Spleen (tissue), 11 donors: ENCODE results near the gene MAP3K5. TPM values are rescaled to one million over a fixed set of nuclear protein-coding genes. Genes with fewer than 3 reads are reported as not detected.

ENCODE experiments used
- DNase-seq: peaks from one replicate; pipeline ENCODE4 v3.0.0-alpha.2; 2020
- H3K27ac ChIP-seq, 8 donors: fragments of 200-600 bp; sonication (generic) in 7 of 8; 1 replicate in 4 of 8; 2 replicates in 4 of 8; pipeline versions ENCODE4 v1.5.0 to v1.8.0; 2016 to 2021; ENCODE audit warnings: inconsistent platforms in 4 of 8, mild to moderate bottlenecking in 4 of 8, moderate library complexity in 1 of 8
- H3K27me3 ChIP-seq, 7 donors: fragments of 200-600 bp; sonication (generic) in 6 of 7; replicated peaks in 1 of 7; 1 replicate in 4 of 7; 2 replicates in 3 of 7; pipeline versions ENCODE4 v1.5.0 to v1.8.0; 2016 to 2021; ENCODE audit warnings: inconsistent platforms in 3 of 7, mild to moderate bottlenecking in 1 of 7
- H3K36me3 ChIP-seq, 6 donors: fragments of 200-600 bp; sonication (generic) in 5 of 6; 1 replicate in 4 of 6; 2 replicates in 2 of 6; pipeline versions ENCODE4 v1.5.0 to v1.8.0; 2016 to 2021; ENCODE audit warnings: inconsistent platforms in 2 of 6
- H3K4me1 ChIP-seq, 6 donors: fragments of 200-600 bp; sonication (generic) in 5 of 6; 1 replicate in 3 of 6; 2 replicates in 3 of 6; pipeline versions ENCODE4 v1.5.0 to v1.8.0; 2016 to 2021; ENCODE audit warnings: inconsistent platforms in 3 of 6
- H3K4me3 ChIP-seq, 8 donors: fragments of 200-600 bp; sonication (generic) in 7 of 8; 1 replicate in 4 of 8; 2 replicates in 4 of 8; pipeline versions ENCODE4 v1.5.0 to v1.8.0; 2016 to 2021; ENCODE audit warnings: inconsistent platforms in 4 of 8, mild to moderate bottlenecking in 4 of 8, moderate library complexity in 2 of 8
- H3K9me3 ChIP-seq, 8 donors: fragments of 200-600 bp; sonication (generic) in 7 of 8; 1 replicate in 4 of 8; 2 replicates in 4 of 8; pipeline versions ENCODE4 v1.5.0 to v1.8.0; 2016 to 2021; ENCODE audit warnings: inconsistent platforms in 4 of 8
- CTCF ChIP-seq, 11 experiments: fragments of 200-600 bp in 7 of 11; fragments of 450-650 bp in 4 of 11; sonication (generic) in 4 of 11; IDR thresholded peaks in 8 of 11; conservative IDR thresholded peaks in 3 of 11; 1 replicate in 7 of 11; 2 replicates in 4 of 11; pipeline versions ENCODE4 v1.4.0 to v1.8.0; 2016 to 2021; ENCODE audit warnings: antibody characterized with exemption in 11 of 11, inconsistent platforms in 4 of 11, mild to moderate bottlenecking in 1 of 11
- POLR2A ChIP-seq, 3 donors: fragments of 450-650 bp; IDR thresholded peaks; one replicate each; pipeline ENCODE4 v1.5.1; 2017; ENCODE audit warnings: antibody characterized with exemption in 3 of 3, mild to moderate bottlenecking in 1 of 3
- POLR2AphosphoS5 ChIP-seq, 3 donors: sonication (generic); formaldehyde crosslinking; IDR thresholded peaks; one replicate each; pipeline ENCODE4 v1.5.1; 2017; ENCODE audit warnings: antibody characterized with exemption in 3 of 3
- WGBS, 5 donors: extraction: QIAGEN DNeasy Blood & Tissue Kit in 3 of 5; methylation state at CpG; one replicate each; pipeline versions ENCODE4 v1.1.5 to v1.1.7; 2013 to 2018; 5-methylcytosine and 5-hydroxymethylcytosine counted together
- intact Hi-C: fragments of 100-400 bp; cut with DNase I; formaldehyde crosslinking; loops from one replicate; pipeline ENCODE4 v1.15.0; 2023; ENCODE audit warnings: low total_unique reads
- polyA plus RNA-seq, 3 donors: library from polyadenylated mRNA; stranded (reverse); fragments of 200-250 nt; gene quantifications; one replicate each; pipeline ENCODE4 v1.2.1, GENCODE V29; 2013
- total RNA-seq, 7 donors: library from RNA; depleted of rRNA in 3 of 7; stranded (reverse); fragments of >200 nt in 3 of 7; fragmentation: NEBNext Ultra II Directional in 4 of 7; extraction: Animal tissue kit (Norgen Biotek cat#: 25700) in 4 of 7; gene quantifications; one replicate each; pipeline versions ENCODE4 v1.1.0 to v1.2.1, GENCODE V29; 2016 to 2021
- donor health status: healthy with polysubstance abuse.
- donor health status: DM: no; HTN: no; CAD: no; lungs with moderate emphysema.
- donor health status: DM: no; HTN: no; CAD: no.
- donor health status: Bipolar disorder and iron deficiency.
- donor health status: healthy.
- donor health status: DM: no; HTN: no; CAD: no.
- donor health status: DM: yes; HTN: yes; CAD: no.

The MAP3K5 gene
- total and polyA plus RNA-seq, 10 donors, result 7.2 to 55.0 (median 33.2) TPM

DNA sequence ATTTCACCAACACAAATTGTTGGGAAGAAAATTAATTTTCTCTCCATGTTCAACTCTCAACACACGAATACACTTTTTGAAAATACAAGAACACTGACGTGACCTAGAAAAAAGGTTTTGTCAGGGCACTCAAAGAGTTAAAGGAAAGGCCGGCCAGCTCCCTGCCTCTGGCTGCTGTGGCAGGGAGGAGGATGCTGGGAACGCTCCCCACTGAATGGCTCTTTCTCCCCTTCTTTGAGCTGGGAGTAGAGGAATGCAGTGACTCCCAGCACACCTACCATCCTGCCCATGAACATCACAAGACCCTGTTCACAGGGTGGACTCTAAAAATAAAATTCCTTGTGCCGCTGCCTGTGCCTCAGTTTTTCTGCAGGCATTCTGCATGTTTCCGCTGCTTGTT, 47.0 kb downstream of the MAP3K5 start:
- Histone ChIP-seq H3K36me3 (no peaks in the 10 kb centered on the region), H3K9me3 (no peaks in the 10 kb centered on the region), H3K4me1 (peaks cover 3 to 83% (median 31%) of the 10 kb centered on the region in 6 donors), H3K27me3 (no peaks in the 10 kb centered on the region), H3K27ac (peak overlapping the region in 1 of 8 donors; percentile 26), H3K4me3 (no peak overlapping the region)
- DNase-seq, result no peak
- WGBS, 5 donors, result 73 to 86% (median 81%) methylated on average over 6 of the region's 6 CpGs
- intact Hi-C loops, result no loop called here
- TF ChIP-seq CTCF (IDR thresholded peaks at IDR 0.05 in 8 of 11, conservative IDR thresholded peaks at IDR 0.05 in 3 of 11), result no peak
- no peak for TF ChIP-seq POLR2AphosphoS5 (IDR thresholded peaks at IDR 0.05)
- TF ChIP-seq POLR2A (IDR thresholded peaks at IDR 0.05), result no peak

DNA sequence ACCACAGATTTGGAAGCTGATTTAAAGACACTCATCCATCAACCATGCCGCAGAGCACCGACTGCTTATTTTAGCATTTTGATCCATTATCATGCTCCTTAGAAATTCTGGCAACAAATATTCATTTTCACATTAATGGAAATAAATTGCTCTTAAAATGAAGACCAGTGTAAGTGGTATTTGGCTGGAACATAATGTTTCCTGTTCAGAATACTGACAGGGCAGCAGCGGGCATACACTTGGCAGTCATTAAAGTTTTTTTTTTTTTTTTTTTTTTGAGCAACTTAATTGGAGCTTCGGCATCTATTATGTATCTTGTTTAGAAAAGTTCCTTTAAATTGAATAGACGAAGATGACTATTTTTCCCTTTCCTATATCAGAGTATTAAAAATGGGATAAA, 47.4 kb downstream of the MAP3K5 start:
- H3K27me3 ChIP-seq, result no peaks in the 10 kb centered on the region
- H3K4me3 ChIP-seq, result no peak overlapping the region
- H3K36me3 ChIP-seq, result no peaks in the 10 kb centered on the region
- intact Hi-C loops, result no loop called here
- TF ChIP-seq POLR2AphosphoS5 (IDR thresholded peaks at IDR 0.05), result no peak
- 52 to 70% (median 56%) methylated on average over 5 of the region's 5 CpGs for WGBS, 5 donors
- H3K9me3 ChIP-seq, result no peaks in the 10 kb centered on the region
- H3K27ac ChIP-seq, result peak overlapping the region in 2 of 8 donors; percentile 18 to 27
- peaks cover 0 to 82% (median 28%) of the 10 kb centered on the region in 6 donors for H3K4me1 ChIP-seq
- DNase-seq, result no peak

DNA sequence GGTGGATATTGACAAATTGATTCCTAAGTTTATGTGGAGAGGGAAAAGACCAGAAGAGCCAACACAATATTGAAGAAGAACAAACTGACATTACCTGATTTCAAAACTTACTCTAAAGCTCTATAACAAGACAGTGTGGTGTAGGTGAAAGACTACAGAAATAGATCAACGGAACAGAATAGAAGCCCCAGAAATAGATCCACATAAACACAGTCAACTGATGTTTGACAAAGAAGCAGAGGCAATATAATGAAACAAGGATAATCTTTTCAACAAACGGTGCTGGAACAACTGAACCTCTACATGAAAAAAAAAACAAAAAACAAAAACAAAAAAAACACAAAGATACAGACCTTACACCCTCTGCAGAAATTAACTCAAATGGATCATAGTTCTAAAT, 50.2 kb downstream of the MAP3K5 start:
- WGBS, 5 donors, result 79 to 93% (median 86%) methylated on average over 2 of the region's 2 CpGs
- intact Hi-C loops, result no loop called here
- no peaks in the 10 kb centered on the region for H3K27me3 ChIP-seq

DNA sequence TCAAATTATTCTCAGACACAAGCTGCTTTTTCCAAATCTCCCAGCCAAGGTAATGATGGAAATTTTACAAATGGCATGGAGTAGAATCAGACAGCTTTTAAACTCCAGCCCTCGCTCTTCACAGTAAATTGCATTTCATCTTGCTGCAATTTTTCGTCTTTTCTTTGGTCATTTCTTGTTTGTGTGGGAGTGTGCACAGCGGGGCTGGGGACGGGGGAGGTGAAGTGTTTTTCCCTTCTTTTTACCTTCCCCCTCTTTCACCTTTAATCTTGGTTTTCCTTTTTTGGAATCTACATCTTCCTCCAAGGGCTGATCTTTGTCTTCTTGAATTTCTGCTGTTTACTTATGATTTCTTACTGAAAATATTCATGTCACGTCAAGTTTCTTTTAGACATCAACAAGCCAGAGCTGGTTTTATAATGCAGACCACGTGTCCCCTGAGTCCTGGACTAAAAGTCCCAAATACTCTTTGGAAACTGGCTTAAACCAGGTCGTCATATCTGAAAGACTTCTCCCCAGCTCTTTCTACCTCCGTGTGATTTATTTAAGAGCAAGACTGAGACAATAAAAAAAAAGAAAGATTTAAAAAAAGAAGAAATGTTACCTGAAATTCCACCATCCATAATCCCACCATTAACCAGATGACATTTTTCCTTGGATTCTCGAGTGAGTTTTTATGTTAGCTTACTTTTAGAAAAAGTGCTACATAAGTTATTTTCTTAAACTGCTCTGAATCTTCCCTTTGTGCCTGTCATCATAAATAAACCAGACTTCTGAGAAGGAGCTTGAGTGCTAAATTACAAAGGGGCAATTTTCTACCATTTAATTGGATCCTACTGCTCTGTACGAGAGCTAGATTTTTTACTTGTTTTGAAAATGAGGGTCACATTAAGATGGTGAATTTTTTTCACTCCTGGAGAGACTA, 52.0 kb downstream of the MAP3K5 start:
- Histone ChIP-seq H3K27ac (peak overlapping the region in 6 of 8 donors; percentile 20 to 74 (median 47)), H3K4me1 (peaks cover 5 to 91% (median 45%) of the 10 kb centered on the region in 6 donors), H3K36me3 (no peaks in the 10 kb centered on the region), H3K4me3 (no peak overlapping the region), H3K27me3 (no peaks in the 10 kb centered on the region), H3K9me3 (no peaks in the 10 kb centered on the region)
- intact Hi-C loops, result no loop called here
- no peak for DNase-seq
- no peak for TF ChIP-seq POLR2A (IDR thresholded peaks at IDR 0.05)
- no peak for TF ChIP-seq CTCF (IDR thresholded peaks at IDR 0.05 in 8 of 11, conservative IDR thresholded peaks at IDR 0.05 in 3 of 11)
- peak in 1 of 3 donors; percentile 9 for TF ChIP-seq POLR2AphosphoS5 (IDR thresholded peaks at IDR 0.05)
- WGBS, 5 donors, result 77 to 89% (median 85%) methylated on average over 10 of the region's 10 CpGs

More for the DNA sequence above, 50.2 kb downstream of the MAP3K5 start:
- no peak overlapping the region for H3K4me3 ChIP-seq
- H3K27ac ChIP-seq, result no peak overlapping the region
- TF ChIP-seq POLR2AphosphoS5 (IDR thresholded peaks at IDR 0.05) (no peak), POLR2A (IDR thresholded peaks at IDR 0.05) (no peak), CTCF (IDR thresholded peaks at IDR 0.05 in 8 of 11, conservative IDR thresholded peaks at IDR 0.05 in 3 of 11) (no peak)
- H3K9me3 ChIP-seq, result no peaks in the 10 kb centered on the region
- H3K4me1 ChIP-seq, result peaks cover 5 to 91% (median 44%) of the 10 kb centered on the region in 6 donors
- H3K36me3 ChIP-seq, result no peaks in the 10 kb centered on the region
- DNase-seq, result no peak
